ENCODE results near the gene SHMT2.
A peak's percentile ranks its signal among the peaks of the same experiment; 100 is the strongest.

Gene SHMT2

DNA sequence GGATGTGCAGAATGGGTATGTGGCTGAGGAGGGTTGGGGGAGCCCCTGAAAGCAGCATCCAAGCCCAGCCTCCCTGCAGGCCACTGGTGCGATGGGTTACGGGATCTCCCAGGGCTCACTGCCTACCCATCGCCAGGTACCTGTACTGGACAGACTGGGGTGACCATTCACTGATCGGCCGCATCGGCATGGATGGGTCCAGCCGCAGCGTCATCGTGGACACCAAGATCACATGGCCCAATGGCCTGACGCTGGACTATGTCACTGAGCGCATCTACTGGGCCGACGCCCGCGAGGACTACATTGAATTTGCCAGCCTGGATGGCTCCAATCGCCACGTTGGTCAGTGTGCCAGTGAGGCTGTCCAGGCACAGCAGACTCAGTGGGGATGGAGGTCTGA lies 31.2 kb upstream of the SHMT2 start:
- DNase-seq = no peak

DNA sequence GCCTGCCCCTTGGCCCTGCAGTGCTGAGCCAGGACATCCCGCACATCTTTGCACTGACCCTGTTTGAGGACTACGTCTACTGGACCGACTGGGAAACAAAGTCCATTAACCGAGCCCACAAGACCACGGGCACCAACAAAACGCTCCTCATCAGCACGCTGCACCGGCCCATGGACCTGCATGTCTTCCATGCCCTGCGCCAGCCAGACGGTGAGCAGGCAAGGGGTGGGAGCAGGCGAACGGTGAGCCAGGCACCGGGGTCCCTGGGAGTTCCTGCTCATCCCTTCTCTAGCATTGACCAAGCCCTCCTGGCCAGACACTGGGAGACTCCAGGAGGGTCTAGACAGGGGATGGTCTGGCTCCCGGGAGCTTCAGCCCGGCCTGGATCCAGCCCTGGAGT lies 30.3 kb upstream of the SHMT2 start:
- DNase-seq = no peak

DNA sequence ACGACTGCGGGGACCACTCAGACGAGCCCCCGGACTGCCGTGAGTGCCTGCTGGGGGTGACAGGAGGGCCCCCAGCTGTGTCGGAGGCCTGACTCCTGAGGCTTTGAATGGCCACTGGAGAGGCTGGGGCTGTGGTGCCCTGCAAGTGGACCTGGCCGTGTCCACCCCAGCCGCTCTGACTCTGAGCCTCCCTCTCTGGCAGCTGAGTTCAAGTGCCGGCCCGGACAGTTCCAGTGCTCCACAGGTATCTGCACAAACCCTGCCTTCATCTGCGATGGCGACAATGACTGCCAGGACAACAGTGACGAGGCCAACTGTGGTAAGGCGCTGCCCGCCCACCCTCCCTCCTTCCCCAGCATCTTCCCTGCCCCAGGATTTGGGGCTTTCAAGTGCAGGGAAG lies 29.0 kb upstream of the SHMT2 start:
- DNase-seq = no peak

DNA sequence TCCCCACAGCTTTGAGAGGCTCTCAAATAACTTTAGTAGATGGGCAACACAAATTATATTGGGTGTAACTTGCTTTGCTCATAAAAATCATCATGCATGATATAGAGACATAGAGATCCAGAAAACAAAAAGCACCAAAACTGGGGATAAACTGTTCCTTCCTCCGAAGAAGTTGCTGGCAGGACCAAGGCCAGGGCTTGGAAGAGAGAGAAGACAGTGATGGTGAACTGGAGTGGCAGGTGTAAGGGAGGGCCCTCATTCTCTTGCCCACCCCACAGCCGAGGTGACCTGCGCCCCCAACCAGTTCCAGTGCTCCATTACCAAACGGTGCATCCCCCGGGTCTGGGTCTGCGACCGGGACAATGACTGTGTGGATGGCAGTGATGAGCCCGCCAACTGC lies 28.3 kb upstream of the SHMT2 start:
- no peak for DNase-seq

DNA sequence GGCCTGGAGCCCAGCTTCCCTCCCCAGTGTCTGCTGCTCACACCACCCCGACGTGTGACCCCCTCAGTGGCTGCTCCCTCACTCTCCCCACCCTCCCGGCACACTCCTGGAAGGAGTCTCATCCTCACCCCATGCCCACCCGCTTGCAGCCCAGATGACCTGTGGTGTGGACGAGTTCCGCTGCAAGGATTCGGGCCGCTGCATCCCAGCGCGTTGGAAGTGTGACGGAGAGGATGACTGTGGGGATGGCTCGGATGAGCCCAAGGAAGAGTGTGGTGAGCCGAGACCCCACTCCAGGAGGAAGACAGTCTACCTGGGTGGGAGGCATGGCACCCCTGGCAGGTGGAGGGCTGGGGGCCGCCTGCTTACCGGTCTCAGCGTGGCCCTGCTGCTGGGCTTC lies 27.9 kb upstream of the SHMT2 start:
- no peak for DNase-seq

DNA sequence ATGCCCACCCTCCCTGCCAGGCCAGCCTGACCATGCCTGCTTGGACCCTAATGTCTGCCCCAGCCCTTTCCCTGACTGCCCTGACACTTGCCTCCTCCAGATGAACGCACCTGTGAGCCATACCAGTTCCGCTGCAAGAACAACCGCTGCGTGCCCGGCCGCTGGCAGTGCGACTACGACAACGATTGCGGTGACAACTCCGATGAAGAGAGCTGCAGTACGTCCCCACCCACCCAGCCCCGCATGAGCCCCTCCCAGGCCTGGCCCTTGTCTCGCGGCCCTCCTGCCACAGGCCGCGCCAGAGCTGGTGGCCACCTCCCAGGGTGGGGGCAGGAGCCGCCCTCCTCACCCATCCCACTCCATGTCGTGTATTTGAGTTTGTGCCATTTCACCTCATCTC lies 27.2 kb upstream of the SHMT2 start:
- DNase-seq = no peak

DNA sequence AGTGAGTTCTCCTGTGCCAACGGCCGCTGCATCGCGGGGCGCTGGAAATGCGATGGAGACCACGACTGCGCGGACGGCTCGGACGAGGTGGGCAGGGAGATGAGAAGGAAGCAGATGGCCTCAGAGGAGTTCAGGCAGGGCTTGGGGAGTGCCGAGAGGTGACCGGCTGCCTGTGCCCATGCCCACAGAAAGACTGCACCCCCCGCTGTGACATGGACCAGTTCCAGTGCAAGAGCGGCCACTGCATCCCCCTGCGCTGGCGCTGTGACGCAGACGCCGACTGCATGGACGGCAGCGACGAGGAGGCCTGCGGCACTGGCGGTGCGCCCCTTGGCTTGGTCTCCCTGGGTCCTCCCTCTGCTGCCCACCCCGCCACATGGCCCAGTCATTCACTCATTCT lies 26.3 kb upstream of the SHMT2 start:
- DNase-seq = no peak

DNA sequence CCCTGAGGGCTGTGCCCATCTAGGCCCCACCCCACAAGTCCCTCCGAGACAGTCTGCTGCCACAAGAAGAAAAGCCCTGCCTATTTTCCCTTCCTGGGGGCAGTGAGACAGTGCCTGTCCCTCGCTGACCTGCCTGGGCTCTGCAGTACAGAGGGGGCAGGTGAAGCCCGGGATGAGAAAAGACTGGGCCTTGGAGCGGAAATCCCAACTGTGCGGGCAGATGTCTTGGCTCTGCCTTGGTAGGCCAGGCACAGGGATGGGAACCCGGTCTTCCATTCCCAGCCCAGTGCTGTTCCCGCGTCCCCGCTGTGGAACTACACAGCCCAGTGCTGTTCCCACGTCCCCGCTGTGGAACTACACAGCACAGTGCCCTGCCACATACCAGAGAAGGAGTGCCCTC lies 25.7 kb upstream of the SHMT2 start:
- DNase-seq = no peak

DNA sequence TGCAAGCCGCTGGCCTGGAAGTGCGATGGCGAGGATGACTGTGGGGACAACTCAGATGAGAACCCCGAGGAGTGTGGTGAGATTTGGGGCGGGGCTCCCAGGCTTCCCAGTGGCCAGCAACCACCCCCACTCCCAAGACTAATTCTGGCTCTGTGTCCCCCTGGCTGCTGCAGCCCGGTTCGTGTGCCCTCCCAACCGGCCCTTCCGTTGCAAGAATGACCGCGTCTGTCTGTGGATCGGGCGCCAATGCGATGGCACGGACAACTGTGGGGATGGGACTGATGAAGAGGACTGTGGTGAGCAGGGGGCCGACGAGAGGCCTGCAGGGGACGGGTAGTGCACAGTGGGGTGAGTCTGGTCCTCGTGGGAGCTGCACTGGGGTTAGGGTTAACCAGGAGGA lies 25.1 kb upstream of the SHMT2 start:
- no peak for DNase-seq

DNA sequence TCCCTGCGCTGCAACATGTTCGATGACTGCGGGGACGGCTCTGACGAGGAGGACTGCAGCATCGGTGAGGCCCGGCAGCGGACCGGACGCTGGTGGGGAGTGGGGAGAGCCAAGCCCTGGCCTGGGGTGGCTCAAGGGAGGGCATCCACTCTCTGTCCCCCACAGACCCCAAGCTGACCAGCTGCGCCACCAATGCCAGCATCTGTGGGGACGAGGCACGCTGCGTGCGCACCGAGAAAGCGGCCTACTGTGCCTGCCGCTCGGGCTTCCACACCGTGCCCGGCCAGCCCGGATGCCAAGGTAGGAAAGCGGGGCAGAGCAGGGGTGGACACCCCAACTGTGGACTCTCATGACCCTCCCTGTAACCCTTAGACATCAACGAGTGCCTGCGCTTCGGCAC lies 24.3 kb upstream of the SHMT2 start:
- no peak for DNase-seq

DNA sequence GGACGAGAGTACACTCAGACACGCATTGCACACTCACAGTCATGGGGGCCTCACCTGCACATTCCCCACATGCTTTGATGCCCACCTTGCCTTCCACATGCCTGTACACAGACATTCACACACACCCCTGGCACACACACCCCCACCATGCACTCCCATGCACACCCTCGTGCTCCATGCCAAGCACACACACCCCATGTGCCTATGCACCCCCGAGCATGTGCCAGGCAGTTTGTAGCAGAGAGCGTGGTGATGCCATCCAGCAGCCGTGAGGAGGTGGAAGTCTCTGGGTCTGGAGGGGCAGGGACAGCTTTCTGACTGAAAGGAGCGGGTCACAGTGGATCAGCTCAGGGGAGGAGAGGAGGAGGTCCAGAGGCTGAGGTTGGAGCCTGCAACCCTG lies 23.6 kb upstream of the SHMT2 start:
- DNase-seq = no peak

DNA sequence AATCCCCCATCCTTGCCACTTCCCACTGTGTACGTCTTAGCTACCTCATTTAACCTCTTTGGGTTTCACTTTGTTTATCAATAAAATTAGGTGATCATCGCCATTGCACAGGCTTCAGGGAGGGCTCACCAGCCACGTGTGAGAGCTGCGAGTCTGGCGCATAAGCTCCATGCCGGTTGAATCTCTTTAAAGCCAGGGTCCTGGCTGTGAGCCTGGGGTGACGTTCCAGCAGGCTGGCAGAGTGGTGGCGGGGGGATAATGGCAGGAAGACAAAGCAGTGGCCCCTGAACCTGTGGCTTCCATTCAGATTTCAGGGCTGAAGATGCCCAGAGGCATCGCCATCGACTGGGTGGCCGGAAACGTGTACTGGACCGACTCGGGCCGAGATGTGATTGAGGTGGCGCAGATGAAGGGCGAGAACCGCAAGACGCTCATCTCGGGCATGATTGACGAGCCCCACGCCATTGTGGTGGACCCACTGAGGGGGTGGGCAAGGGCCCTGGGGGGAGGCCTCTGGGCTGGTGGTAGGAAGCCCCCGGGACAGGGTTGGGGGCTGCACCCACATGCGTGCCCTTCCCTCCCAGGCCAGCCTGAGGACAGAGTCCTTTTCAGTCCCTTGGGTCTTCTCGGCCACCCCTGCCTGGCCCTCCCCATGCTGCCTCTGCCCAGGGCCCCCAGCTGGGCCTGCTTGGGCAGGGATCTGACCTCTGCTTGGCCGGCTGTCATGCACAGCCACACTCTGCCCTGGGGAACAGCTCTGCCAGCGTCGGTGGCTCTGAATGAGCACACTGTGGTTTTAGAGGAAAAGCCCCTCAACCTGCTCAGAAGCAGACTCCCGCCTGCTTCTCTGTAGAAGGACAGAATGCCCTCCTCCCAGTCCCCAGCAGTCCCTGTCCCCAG lies 21.5 kb upstream of the SHMT2 start:
- no peak for DNase-seq

DNA sequence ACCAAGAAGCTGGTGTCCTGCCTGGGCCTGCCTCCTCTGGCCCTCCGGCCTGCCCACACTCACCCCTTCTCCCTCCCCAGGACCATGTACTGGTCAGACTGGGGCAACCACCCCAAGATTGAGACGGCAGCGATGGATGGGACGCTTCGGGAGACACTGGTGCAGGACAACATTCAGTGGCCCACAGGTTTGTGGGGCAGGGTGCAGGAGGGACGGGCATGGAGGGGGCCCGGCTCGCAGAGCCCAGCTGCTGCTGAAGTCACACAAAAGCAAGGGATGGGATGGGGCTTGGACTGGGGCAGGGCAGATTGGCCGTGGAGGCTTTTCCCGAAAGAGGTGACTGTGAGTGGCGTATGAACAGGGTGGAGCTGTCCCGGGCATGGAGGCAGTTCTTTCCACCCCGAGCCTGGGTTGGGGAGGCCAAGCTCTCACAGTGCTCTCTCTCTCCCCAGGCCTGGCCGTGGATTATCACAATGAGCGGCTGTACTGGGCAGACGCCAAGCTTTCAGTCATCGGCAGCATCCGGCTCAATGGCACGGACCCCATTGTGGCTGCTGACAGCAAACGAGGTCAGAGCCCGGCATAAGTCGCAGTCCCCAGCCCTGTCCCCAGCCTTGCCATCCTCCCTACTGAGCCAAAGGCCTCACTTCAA lies 20.8 kb upstream of the SHMT2 start:
- no peak for DNase-seq

DNA sequence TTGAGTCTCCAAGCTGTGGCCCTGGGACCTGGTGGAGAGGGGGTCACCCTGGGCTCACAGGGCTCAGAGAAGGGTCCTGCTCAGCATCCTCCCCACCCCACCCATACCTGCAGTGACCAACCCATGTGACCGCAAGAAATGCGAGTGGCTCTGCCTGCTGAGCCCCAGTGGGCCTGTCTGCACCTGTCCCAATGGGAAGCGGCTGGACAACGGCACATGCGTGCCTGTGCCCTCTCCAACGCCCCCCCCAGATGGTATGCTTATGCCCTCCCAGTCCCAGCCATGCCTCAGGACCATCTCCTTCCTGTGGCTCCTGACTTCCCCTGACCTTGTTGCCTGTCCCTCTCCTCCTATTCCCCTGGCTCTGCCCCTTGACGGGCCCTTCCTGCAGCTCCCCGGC lies 19.6 kb upstream of the SHMT2 start:
- no peak for DNase-seq

DNA sequence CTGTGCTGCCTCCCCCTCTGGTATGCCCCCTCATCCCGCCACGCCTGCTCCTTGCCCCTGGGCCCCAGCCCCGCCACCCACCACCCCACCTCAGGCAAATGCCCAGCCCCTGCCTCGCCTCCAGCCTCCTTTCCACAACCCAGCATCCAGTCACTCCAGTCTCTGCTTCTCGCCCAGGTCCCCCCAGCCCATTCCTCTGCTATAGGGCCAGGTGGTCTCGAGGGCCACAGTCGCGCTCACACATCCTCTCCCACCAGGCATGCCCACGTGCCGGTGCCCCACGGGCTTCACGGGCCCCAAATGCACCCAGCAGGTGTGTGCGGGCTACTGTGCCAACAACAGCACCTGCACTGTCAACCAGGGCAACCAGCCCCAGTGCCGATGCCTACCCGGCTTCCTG lies 19.1 kb upstream of the SHMT2 start:
- DNase-seq = no peak

DNA sequence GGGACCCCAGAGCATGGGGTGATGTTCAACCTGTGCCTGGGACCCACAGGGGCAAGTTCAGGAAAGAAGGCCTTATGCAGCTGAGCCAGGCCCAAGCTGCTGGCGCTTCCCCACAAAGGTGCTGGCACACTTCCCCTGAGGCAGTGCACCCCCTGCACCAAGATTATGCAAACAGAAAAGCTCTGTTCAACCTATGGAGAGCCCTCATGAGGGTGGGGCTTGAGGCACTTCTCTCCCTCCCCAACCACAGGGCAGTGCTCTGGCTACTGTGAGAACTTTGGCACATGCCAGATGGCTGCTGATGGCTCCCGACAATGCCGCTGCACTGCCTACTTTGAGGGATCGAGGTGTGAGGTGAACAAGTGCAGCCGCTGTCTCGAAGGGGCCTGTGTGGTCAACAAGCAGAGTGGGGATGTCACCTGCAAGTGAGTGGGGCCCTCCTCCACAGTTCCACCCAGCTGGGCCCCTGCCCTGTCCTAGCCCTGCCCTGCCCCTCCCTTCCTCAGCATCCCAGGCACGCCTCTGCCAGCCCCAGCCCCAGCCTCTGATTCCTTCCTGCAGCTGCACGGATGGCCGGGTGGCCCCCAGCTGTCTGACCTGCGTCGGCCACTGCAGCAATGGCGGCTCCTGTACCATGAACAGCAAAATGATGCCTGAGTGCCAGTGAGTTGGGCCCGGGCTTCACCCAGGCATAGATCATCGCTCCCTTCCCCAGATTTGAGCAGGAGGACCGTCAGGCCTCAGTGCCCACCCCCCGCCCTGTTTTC lies 18.4 kb upstream of the SHMT2 start:
- DNase-seq = no peak

DNA sequence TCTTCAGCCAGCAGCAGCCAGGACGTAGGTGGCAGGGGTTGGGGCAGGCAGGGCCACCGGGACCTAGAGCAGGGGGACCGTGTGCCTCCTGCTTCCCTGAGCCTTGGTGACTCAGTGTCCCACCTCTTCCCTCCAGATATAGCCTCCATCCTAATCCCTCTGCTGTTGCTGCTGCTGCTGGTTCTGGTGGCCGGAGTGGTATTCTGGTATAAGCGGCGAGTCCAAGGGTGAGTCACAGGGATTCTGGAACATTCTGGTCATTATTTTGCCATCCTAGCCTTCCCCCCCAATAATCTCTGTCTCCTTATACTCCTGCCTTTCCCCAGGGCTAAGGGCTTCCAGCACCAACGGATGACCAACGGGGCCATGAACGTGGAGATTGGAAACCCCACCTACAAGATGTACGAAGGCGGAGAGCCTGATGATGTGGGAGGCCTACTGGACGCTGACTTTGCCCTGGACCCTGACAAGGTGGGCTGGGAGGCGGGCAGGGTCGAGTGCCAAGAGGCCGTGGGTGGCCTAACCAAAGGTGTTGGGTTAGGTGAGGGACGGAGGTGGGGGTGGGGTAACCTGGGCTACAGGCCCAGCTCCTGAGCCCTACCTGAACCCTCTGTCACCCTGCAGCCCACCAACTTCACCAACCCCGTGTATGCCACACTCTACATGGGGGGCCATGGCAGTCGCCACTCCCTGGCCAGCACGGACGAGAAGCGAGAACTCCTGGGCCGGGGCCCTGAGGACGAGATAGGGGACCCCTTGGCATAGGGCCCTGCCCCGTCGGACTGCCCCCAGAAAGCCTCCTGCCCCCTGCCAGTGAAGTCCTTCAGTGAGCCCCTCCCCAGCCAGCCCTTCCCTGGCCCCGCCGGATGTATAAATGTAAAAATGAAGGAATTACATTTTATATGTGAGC lies 17.5 kb upstream of the SHMT2 start:
- DNase-seq = no peak

DNA sequence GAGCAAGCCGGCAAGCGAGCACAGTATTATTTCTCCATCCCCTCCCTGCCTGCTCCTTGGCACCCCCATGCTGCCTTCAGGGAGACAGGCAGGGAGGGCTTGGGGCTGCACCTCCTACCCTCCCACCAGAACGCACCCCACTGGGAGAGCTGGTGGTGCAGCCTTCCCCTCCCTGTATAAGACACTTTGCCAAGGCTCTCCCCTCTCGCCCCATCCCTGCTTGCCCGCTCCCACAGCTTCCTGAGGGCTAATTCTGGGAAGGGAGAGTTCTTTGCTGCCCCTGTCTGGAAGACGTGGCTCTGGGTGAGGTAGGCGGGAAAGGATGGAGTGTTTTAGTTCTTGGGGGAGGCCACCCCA lies 16.8 kb upstream of the SHMT2 start:
- DNase-seq = no peak

DNA sequence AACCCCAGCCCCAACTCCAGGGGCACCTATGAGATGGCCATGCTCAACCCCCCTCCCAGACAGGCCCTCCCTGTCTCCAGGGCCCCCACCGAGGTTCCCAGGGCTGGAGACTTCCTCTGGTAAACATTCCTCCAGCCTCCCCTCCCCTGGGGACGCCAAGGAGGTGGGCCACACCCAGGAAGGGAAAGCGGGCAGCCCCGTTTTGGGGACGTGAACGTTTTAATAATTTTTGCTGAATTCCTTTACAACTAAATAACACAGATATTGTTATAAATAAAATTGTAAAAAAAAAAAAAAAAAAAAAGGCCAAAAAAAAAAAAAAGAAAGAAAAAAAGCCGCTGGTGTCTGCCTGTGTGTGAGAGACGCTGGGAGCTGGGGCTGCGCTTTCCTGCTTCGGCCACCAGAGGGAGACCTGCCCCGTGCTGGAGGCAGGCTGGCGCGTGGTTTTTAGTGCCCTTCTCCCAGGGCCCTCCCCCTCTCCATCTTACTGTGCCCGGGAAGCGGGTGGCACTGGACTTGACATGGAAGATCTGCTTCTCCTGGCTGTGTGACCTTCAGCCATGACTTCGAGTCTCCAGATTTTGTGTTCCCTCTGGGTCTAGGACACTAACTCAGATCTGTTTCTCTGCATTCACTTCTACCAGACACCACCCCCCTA lies 16.3 kb upstream of the SHMT2 start:
- peak; percentile 94 for DNase-seq

DNA sequence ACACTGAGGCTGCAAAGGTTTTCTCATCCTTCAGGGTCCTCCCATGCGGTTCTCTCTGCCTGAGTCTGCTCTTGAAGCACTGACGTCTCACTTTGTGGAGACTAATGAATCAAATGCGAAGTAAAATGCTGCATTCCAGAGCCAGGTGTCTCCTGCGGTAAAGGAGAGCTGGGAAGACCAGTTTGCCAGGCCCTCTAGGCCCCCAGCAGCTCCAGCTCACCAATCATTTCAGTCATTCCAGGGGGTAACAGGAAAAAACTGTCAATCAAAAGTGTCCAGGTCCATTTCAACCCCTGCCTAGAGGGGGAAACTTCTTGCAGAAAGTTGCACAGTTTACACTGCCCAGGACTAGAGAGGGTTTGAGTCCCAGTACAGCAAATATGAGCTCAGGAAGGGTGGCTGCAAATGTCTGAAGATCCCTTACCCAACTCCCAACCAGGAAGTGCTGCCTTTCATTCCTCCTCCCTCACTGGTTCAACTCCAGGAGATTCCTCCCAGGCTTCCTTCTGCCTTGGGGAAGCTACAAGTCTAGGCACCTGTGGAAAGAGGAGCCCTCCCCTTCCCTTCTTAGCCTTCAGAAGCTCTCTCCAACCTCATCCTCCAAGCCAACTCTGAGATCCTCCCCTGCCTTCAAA lies 15.6 kb upstream of the SHMT2 start:
- no peak for DNase-seq

DNA sequence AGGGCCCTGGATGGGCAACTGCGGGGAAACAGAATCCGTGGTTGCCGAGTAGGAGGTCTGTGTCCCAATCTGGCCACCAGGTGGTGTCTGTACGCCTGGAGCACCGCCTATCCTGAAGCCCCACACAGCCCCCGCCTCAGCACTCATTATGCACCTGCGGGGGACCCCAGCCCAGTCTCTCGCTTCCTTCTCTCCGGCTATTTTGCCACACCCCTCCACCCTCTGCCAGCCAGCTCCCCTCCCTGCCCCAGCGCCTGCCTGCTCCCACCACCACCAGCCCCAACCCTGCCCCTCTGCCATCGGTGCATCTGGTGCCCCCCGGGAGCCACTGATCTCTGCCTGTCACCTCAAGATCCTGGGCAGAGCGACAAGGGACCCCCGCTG lies 15.1 kb upstream of the SHMT2 start:
- peak; percentile 90 for DNase-seq

DNA sequence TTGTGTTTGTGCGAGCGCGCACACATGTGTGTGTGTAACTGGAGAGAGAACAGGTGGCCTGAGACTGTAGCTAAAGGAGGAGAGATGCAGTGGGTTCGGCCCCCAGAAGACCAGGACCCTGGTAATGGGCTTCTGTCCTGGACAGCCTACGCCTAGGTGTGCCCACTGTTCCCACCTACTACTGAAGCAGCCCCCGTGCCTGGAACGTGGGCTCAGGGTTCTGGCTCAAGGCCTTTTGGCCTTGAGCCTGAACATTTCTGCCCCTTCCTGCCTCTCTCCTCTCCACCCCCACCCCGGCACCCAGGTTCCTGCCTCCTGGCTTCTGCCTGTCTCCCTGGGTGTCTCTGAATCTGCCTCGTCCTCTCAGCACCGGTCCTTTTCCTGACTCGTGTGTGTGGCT lies 14.4 kb upstream of the SHMT2 start:
- no peak for DNase-seq

Measured in islet precursor cell (in vitro differentiated cells).